GM23248 (cell line): ENCODE results near the gene SLC24A4. TPM values are rescaled to one million over a fixed set of nuclear protein-coding genes. Genes with fewer than 3 reads are reported as not detected.

Experiments used
- DNase-seq: peaks from one replicate; pipeline ENCODE4 v3.0.0-alpha.2; 2015
- H2AFZ ChIP-seq: fragments of 200-600 bp; sonication (generic); 2 replicates; pipeline ENCODE4 v1.6.1; 2016; ENCODE audit warnings: antibody characterized with exemption
- H3F3A ChIP-seq: fragments of 200-600 bp; sonication (generic); 2 replicates; pipeline ENCODE4 v1.6.1; 2016; ENCODE audit warnings: mild to moderate bottlenecking, antibody characterized with exemption, mixed run types; ENCODE audit not compliant: insufficient read depth
- H3K27ac ChIP-seq: fragments of 200-600 bp; sonication (generic); 2 replicates; pipeline ENCODE4 v1.5.1; 2016; ENCODE audit warnings: mild to moderate bottlenecking
- H3K27me3 ChIP-seq: fragments of 200-600 bp; sonication (generic); replicated peaks from 2 replicates; pipeline ENCODE4 v1.6.1; 2016; ENCODE audit warnings: mild to moderate bottlenecking; ENCODE audit not compliant: insufficient read depth
- H3K36me3 ChIP-seq: fragments of 200-600 bp; sonication (generic); 2 replicates; pipeline ENCODE4 v1.6.1; 2016; ENCODE audit warnings: low read depth, mild to moderate bottlenecking
- H3K4me1 ChIP-seq: fragments of 200-600 bp; sonication (generic); 2 replicates; pipeline ENCODE4 v1.6.1; 2016; ENCODE audit warnings: mild to moderate bottlenecking; ENCODE audit not compliant: insufficient read depth
- H3K4me2 ChIP-seq: fragments of 200-600 bp; sonication (generic); one replicate; pipeline ENCODE4 v1.6.1; 2016; ENCODE audit warnings: mild to moderate bottlenecking; ENCODE audit not compliant: unreplicated experiment
- H3K4me3 ChIP-seq: fragments of 200-600 bp; sonication (generic); 2 replicates; pipeline ENCODE4 v1.5.1; 2016; ENCODE audit warnings: mild to moderate bottlenecking
- H3K79me2 ChIP-seq: fragments of 200-600 bp; sonication (generic); 2 replicates; pipeline ENCODE4 v1.6.1; 2016; ENCODE audit warnings: mild to moderate bottlenecking; ENCODE audit not compliant: insufficient read depth
- H3K9ac ChIP-seq: fragments of 200-600 bp; sonication (generic); 2 replicates; pipeline ENCODE4 v1.6.1; 2016; ENCODE audit warnings: mild to moderate bottlenecking
- H3K9me2 ChIP-seq: fragments of 200-600 bp; sonication (generic); 2 replicates; pipeline ENCODE4 v1.6.1; 2016; ENCODE audit warnings: mixed run types, mild to moderate bottlenecking, moderate library complexity; ENCODE audit not compliant: insufficient read depth
- H3K9me3 ChIP-seq: fragments of 200-600 bp; sonication (generic); one replicate; pipeline ENCODE4 v1.6.1; 2017; ENCODE audit warnings: low read depth
- H4K20me1 ChIP-seq: fragments of 200-600 bp; sonication (generic); 2 replicates; pipeline ENCODE4 v1.6.0; 2016; ENCODE audit not compliant: insufficient read depth
- EZH2 ChIP-seq: fragments of 200-600 bp; sonication (generic); IDR thresholded peaks from 2 replicates; pipeline ENCODE4 v1.6.1; 2018; ENCODE audit warnings: antibody characterized with exemption, mild to moderate bottlenecking; ENCODE audit not compliant: insufficient read depth, poor library complexity, severe bottlenecking
- EZH2phosphoT487 ChIP-seq: fragments of 200-600 bp; sonication (generic); IDR thresholded peaks from 2 replicates; pipeline ENCODE4 v1.6.1; 2018; ENCODE audit warnings: antibody characterized with exemption, moderate library complexity, mild to moderate bottlenecking, low read depth; ENCODE audit not compliant: insufficient read depth
- WGBS, 2 experiments: methylation state at CpG; one replicate each; pipeline ENCODE4 v1.1.6; 2015 to 2017; ENCODE audit warnings: low lambda C conversion rate in 2 of 2, low coverage in 1 of 2; ENCODE audit errors: missing lambda C conversion rate in 2 of 2; 5-methylcytosine and 5-hydroxymethylcytosine counted together
- in situ Hi-C: fragments of 300-500 bp; cut with MboI; formaldehyde crosslinking; loops from 2 replicates; pipeline ENCODE4 v1.15.0; 2020
- polyA plus RNA-seq: library from polyadenylated mRNA; unstranded; fragments of >200 nt; fragmentation: Nextera tagmentation; extraction: Ambion mirVana; gene quantifications from 2 replicates; pipeline ENCODE4 v1.2.1, GENCODE V29; 2016
- total RNA-seq: library from RNA; depleted of rRNA; stranded (reverse); fragments of >200 nt; shearing (Covaris generic); gene quantifications from 2 replicates; pipeline ENCODE4 v1.2.3, GENCODE V29; 2014; rRNA removed

SLC24A4 gene
- total and polyA plus RNA-seq, 2 experiments from 2014 or later, result not detected

DNA sequence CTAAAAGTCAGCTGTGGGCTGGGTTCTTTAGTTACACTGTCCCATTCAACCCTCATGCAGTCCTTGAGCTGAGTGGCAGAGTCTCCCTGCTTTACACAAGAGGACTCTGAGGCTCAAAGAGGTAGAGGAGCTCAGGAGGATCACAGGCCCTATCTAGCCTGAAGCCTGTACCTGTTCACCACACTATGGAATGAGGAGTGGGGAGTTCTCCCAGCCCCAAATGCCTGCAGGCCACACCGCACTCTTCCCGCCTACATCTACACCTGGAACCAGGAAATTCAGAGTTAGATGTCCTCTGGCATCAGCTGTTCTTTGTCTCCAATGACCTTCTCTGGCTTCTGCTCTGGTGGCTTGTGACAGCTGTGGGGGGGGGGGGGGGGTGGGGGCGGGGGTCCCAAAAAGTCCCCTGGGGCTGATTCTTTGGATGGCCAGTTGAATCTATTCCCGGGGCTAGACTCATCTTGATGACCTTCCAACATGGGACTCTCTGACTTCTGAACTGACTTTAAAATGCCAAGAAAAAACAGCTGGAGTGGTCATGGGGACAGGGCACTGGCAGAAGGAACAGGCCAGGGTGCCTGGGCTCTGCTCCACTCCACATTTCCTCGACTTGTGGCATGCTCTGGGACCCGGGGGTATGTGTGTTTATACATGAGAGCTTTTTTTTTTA is 221.2 kb downstream of the SLC24A4 start:
- in situ Hi-C loops, result no loop called here
- Histone ChIP-seq H3K9me3 (no peaks in the 10 kb centered on the region), H3K27ac (no peak overlapping the region), H3F3A (peaks cover 25% of the 10 kb centered on the region), H3K4me2 (no peak overlapping the region), H3K27me3 (no peaks in the 10 kb centered on the region), H3K79me2 (peaks cover 63% of the 10 kb centered on the region), H2AFZ (no peak overlapping the region), H3K36me3 (no peaks in the 10 kb centered on the region), H4K20me1 (no peaks in the 10 kb centered on the region), H3K4me3 (no peak overlapping the region), H3K4me1 (peaks cover 18% of the 10 kb centered on the region), H3K9ac (no peak overlapping the region), H3K9me2 (no peaks in the 10 kb centered on the region)
- TF ChIP-seq EZH2phosphoT487, result no peak
- TF ChIP-seq EZH2, result no peak
- DNase-seq, result no peak
- WGBS, 2 experiments, result 42 to 55% methylated on average over 6 of the region's 6 CpGs

DNA sequence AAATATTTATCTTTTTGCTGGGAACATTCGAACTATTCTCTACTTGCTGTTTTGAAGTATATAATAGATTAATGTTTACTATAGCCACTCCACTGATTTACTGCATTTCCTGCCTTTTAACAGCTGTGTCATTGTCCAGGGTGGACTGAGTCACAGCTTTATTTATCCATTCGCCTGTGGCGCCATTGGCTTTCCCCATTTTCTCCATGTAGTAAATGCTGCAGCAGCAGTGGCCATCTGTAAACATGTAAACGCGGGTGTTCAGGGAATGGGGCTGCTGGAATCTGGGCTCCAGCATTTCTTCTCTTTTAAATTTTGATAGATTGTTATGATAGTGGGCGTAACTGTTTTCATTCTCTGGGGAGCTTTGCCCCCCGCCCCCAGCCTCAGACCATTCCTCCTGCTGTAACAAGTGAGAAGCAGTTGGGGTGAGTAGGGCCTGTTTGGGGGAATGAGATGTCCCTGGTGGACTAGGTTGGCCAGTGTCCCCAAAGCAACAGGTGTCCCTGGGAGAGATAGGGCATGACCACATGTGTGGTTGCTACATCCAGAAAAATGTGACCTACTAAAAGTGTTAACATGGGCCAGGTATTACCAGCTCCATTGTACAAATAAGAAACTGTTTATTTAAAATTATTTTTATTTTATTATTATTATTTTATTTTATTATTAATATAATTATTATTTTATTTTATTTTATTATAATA is 223.5 kb downstream of the SLC24A4 start:
- no peaks in the 10 kb centered on the region for H3K27me3 ChIP-seq
- H2AFZ ChIP-seq, result no peak overlapping the region
- H3K79me2 ChIP-seq, result peaks cover 55% of the 10 kb centered on the region
- no peaks in the 10 kb centered on the region for H4K20me1 ChIP-seq
- H3K27ac ChIP-seq, result no peak overlapping the region
- in situ Hi-C loops, result no loop called here
- no peaks in the 10 kb centered on the region for H3K9me3 ChIP-seq
- H3K36me3 ChIP-seq, result no peaks in the 10 kb centered on the region
- H3K4me2 ChIP-seq, result no peak overlapping the region
- peaks cover 7% of the 10 kb centered on the region for H3F3A ChIP-seq
- H3K4me1 ChIP-seq, result peaks cover 11% of the 10 kb centered on the region
- peak; percentile 42 for DNase-seq
- H3K9me2 ChIP-seq, result no peaks in the 10 kb centered on the region
- H3K4me3 ChIP-seq, result no peak overlapping the region
- no peak for TF ChIP-seq EZH2
- TF ChIP-seq EZH2phosphoT487, result no peak
- H3K9ac ChIP-seq, result no peak overlapping the region
- WGBS, 2 experiments, result 79 to 88% methylated on average over 7 of the region's 7 CpGs

DNA sequence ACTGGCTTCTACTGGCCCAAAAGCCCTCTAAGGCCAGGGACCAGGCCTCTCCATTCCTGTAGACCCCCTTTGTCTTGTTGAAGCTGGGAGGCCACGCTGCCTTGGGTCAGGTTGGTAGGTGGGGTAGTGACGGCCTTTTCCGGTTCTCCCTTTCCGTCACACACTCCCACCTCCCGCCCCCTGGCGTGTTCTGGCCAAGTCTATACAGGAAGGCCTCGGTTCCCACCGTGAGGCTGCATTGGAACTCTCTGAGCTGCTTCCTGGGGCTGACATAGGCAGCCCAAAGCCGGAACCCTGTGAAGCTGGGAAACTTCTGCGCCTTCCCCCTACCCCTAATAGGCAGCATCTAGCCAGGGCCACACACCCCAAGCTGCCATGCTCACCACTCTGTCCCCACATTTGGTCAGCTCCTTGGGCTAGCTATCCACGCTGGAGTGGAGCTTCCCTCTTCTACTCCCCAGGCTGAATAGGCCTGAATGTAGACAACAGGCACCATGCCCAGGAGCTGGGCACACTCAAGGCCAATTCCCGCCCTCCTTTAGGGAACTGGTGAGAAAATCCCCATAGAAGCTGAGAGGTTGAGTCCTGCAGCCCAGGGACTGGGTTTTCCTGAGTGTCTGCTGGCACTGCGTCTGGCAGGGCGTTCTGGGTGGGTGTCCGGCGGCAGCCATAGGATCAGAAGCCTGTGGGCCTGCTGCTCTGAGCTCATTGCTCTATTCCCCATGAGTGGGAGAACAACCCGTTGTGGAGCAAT is 226.3 kb downstream of the SLC24A4 start:
- H3K4me3 ChIP-seq, result no peak overlapping the region
- in situ Hi-C loops, result no loop called here
- H3K36me3 ChIP-seq, result no peaks in the 10 kb centered on the region
- H3K9me2 ChIP-seq, result no peaks in the 10 kb centered on the region
- peak overlapping the region; percentile 12; the same call in 1 of the 2 replicates for H3K9ac ChIP-seq
- DNase-seq, result peak; percentile 58
- no peaks in the 10 kb centered on the region for H4K20me1 ChIP-seq
- peaks cover 11% of the 10 kb centered on the region for H3K4me1 ChIP-seq
- peak overlapping the region; percentile 63 for H3K4me2 ChIP-seq
- H3K9me3 ChIP-seq, result no peaks in the 10 kb centered on the region
- H3K27ac ChIP-seq, result peak overlapping the region; percentile 37
- TF ChIP-seq EZH2, result no peak
- TF ChIP-seq EZH2phosphoT487, result no peak
- H3F3A ChIP-seq, result 0 out of 2 replicates have a peak, but pooled peaks cover 4% of the 10 kb centered on the region
- no peaks in the 10 kb centered on the region for H3K27me3 ChIP-seq
- peak overlapping the region; percentile 24 for H2AFZ ChIP-seq
- H3K79me2 ChIP-seq, result peaks cover 45% of the 10 kb centered on the region
- 59 to 71% methylated on average over 16 to 17 of the region's 17 CpGs for WGBS, 2 experiments

DNA sequence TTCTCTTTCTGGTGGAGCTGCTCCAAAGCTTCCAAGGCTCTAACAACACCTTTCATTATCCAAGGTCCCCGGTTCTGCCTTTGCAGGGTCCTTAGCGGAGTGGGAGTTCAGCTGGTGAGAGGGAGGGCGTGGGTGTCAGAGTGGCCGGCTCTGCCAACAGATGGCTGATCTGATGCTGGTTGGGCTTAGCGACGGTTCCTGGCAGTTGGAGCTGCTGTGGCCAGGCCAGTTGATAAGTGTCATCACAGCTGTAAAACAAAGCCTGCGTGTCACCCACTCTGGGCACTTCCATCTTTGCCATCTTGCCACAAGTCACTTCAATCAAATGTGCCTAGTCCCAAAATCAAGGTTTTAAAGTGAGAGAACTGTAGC is 226.9 kb downstream of the SLC24A4 start:
- no peaks in the 10 kb centered on the region for H4K20me1 ChIP-seq
- peak overlapping the region; percentile 24 for H2AFZ ChIP-seq
- 0 out of 2 replicates have a peak, but pooled peaks cover 4% of the 10 kb centered on the region for H3F3A ChIP-seq
- H3K36me3 ChIP-seq, result no peaks in the 10 kb centered on the region
- H3K4me2 ChIP-seq, result peak overlapping the region; percentile 63
- peak overlapping the region; percentile 37 for H3K27ac ChIP-seq
- H3K9me3 ChIP-seq, result no peaks in the 10 kb centered on the region
- TF ChIP-seq EZH2 (no peak), EZH2phosphoT487 (no peak)
- peaks cover 11% of the 10 kb centered on the region for H3K4me1 ChIP-seq
- 16 to 18% methylated on average over 7 of the region's 7 CpGs for WGBS, 2 experiments
- in situ Hi-C loops, result no loop called here
- peaks cover 44% of the 10 kb centered on the region for H3K79me2 ChIP-seq
- no peaks in the 10 kb centered on the region for H3K27me3 ChIP-seq
- H3K4me3 ChIP-seq, result no peak overlapping the region
- peak overlapping the region; percentile 12; the same call in 1 of the 2 replicates for H3K9ac ChIP-seq
- peak; percentile 78 for DNase-seq
- H3K9me2 ChIP-seq, result no peaks in the 10 kb centered on the region

Other genes starting within 250 kb of the SLC24A4 start
- 35.7 and 75.6 TPM in 2 replicates for gene ATXN3, start 216.6 kb upstream of the SLC24A4 start, total RNA-seq
- 19.4 and 25.9 TPM in 2 replicates for gene ATXN3, start 216.6 kb upstream of the SLC24A4 start, polyA plus RNA-seq
- gene NDUFB1, start 201.5 kb upstream of the SLC24A4 start, total RNA-seq, result 136 and 144 TPM in 2 replicates
- gene NDUFB1, start 201.5 kb upstream of the SLC24A4 start, polyA plus RNA-seq, result 321 and 336 TPM in 2 replicates
- gene CPSF2, start 201.2 kb upstream of the SLC24A4 start, total RNA-seq, result 38.7 and 53.6 TPM in 2 replicates
- 41.0 and 42.6 TPM in 2 replicates for gene CPSF2, start 201.2 kb upstream of the SLC24A4 start, polyA plus RNA-seq
- gene RIN3, start 190.6 kb downstream of the SLC24A4 start, total RNA-seq, result 1.8 and 3.8 TPM in 2 replicates
- gene RIN3, start 190.6 kb downstream of the SLC24A4 start, polyA plus RNA-seq, result 7.0 and 7.7 TPM in 2 replicates